ENCODE measurements around the gene SLC38A10. TPM values are rescaled to one million over a fixed set of nuclear protein-coding genes. Genes with fewer than 3 reads are reported as not detected.

SLC38A10 gene
- total RNA-seq, 1 donor from 2014 or later: 87.3 TPM

- Histone ChIP-seq H3K36me3 (peaks cover 15% of the 10 kb centered on the region), H3K4me1 (peaks cover 37% of the 10 kb centered on the region), H3K27ac (no peak overlapping the region), H3K27me3 (no peaks in the 10 kb centered on the region), H3K9me3 (no peaks in the 10 kb centered on the region), H3K4me3 (no peak overlapping the region)
- intact Hi-C loops (cut with DNase I): no loop called here
- ATAC-seq (no peak), DNase-seq (no peak)
- TF ChIP-seq, protein P1, sequence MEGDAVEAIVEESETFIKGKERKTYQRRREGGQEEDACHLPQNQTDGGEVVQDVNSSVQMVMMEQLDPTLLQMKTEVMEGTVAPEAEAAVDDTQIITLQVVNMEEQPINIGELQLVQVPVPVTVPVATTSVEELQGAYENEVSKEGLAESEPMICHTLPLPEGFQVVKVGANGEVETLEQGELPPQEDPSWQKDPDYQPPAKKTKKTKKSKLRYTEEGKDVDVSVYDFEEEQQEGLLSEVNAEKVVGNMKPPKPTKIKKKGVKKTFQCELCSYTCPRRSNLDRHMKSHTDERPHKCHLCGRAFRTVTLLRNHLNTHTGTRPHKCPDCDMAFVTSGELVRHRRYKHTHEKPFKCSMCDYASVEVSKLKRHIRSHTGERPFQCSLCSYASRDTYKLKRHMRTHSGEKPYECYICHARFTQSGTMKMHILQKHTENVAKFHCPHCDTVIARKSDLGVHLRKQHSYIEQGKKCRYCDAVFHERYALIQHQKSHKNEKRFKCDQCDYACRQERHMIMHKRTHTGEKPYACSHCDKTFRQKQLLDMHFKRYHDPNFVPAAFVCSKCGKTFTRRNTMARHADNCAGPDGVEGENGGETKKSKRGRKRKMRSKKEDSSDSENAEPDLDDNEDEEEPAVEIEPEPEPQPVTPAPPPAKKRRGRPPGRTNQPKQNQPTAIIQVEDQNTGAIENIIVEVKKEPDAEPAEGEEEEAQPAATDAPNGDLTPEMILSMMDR (IDR thresholded peaks at IDR 0.05): no peak
Measured at GRCh38 chr17:81292450-81292849, 2.7 kb downstream of the SLC38A10 start.

GRCh38 chr17:81291662-81292061, 3.4 kb downstream of the SLC38A10 start:
- peaks cover 20% of the 10 kb centered on the region for H3K36me3 ChIP-seq
- TF ChIP-seq, protein P1 (IDR thresholded peaks at IDR 0.05): peak; percentile 77
- no peaks in the 10 kb centered on the region for H3K27me3 ChIP-seq
- no peaks in the 10 kb centered on the region for H3K9me3 ChIP-seq
- peak; percentile 79 for ATAC-seq
- peaks cover 45% of the 10 kb centered on the region for H3K4me1 ChIP-seq
- no peak overlapping the region for H3K4me3 ChIP-seq
- H3K27ac ChIP-seq: no peak overlapping the region
- intact Hi-C loops (cut with DNase I): no loop called here
- peak; percentile 89 for DNase-seq

- Histone ChIP-seq H3K9me3 (no peaks in the 10 kb centered on the region), H3K27me3 (no peaks in the 10 kb centered on the region), H3K4me3 (no peak overlapping the region), H3K4me1 (peaks cover 45% of the 10 kb centered on the region), H3K27ac (no peak overlapping the region), H3K36me3 (peaks cover 20% of the 10 kb centered on the region)
- TF ChIP-seq, protein P1 (IDR thresholded peaks at IDR 0.05): no peak
- DNase-seq: no peak
- intact Hi-C loops (cut with DNase I): no loop called here
- no peak for ATAC-seq
Measured at GRCh38 chr17:81290230-81290629, 4.9 kb downstream of the SLC38A10 start.

DNA sequence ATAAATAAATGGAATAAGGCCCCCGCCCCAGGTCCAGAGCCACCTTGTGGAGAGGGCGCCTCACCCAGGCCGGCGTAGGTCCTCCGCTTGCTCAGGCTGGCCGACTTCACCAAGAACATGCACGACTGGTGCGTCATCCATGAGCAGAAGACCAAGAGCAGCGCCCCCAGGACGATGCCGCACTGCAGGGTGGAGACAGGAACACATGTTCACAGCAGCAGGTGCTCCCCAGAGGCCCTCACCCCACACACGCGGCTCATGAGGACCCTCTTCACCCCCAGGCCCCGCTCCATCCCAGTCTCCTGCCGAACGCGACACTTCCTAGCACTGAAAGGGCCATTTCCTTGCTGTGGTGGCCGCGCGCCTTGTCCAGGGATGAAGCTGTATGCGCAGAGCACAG, 5.5 kb downstream of the SLC38A10 start:
- H3K36me3 ChIP-seq: peaks cover 20% of the 10 kb centered on the region
- H3K27ac ChIP-seq: no peak overlapping the region
- DNase-seq (no peak), ATAC-seq (no peak)
- intact Hi-C loops (cut with DNase I): no loop called here
- H3K27me3 ChIP-seq: no peaks in the 10 kb centered on the region
- no peak overlapping the region for H3K4me3 ChIP-seq
- TF ChIP-seq, protein P1 (IDR thresholded peaks at IDR 0.05): no peak
- peaks cover 51% of the 10 kb centered on the region for H3K4me1 ChIP-seq
- H3K9me3 ChIP-seq: no peaks in the 10 kb centered on the region

GRCh38 chr17:81288715-81289114, 6.4 kb downstream of the SLC38A10 start:
- peak overlapping the region; percentile 36 for H3K27ac ChIP-seq
- TF ChIP-seq, protein P1 (IDR thresholded peaks at IDR 0.05): no peak
- H3K9me3 ChIP-seq: no peaks in the 10 kb centered on the region
- H3K27me3 ChIP-seq: no peaks in the 10 kb centered on the region
- DNase-seq (no peak), ATAC-seq (no peak)
- peaks cover 47% of the 10 kb centered on the region for H3K4me1 ChIP-seq
- intact Hi-C loops (cut with DNase I): no loop called here
- no peak overlapping the region for H3K4me3 ChIP-seq
- peaks cover 25% of the 10 kb centered on the region for H3K36me3 ChIP-seq

Measured in upper lobe of right lung (tissue), 1 donor.